Heart left ventricle (tissue), 16 donors: Measurements from ENCODE around the gene KCNQ1OT1. TPM values are rescaled to one million over a fixed set of nuclear protein-coding genes. Genes with fewer than 3 reads are reported as not detected.

Experiments
- ATAC-seq, 4 donors: fragments of 200-7000 bp; cut with Tn5 transposase; one replicate each; pipeline ENCODE4 v1.9.1; 2020 to 2022; ENCODE audit warnings: moderate library complexity in 4 of 4, mild to moderate bottlenecking in 3 of 4, moderate number of reproducible peaks in 1 of 4
- DNase-seq, 5 donors: peaks; one replicate each; pipeline ENCODE4 v3.0.0-alpha.2; 2020
- H3K27ac ChIP-seq, 12 donors: fragments of 200-600 bp; sonication (generic) in 4 of 12; one replicate each; pipeline versions ENCODE4 v1.5.0 to v1.8.0; 2016 to 2022; ENCODE audit warnings: mild to moderate bottlenecking in 2 of 12
- H3K27me3 ChIP-seq, 9 donors: fragments of 200-600 bp; sonication (generic) in 2 of 9; one replicate each; pipeline versions ENCODE4 v1.5.1 to v1.8.0; 2016 to 2022; ENCODE audit warnings: mild to moderate bottlenecking in 3 of 9
- H3K36me3 ChIP-seq, 9 donors: fragments of 200-600 bp; sonication (generic) in 2 of 9; one replicate each; pipeline versions ENCODE4 v1.5.0 to v1.8.0; 2018 to 2022; ENCODE audit warnings: mild to moderate bottlenecking in 2 of 9
- H3K4me1 ChIP-seq, 12 donors: fragments of 200-600 bp; sonication (generic) in 4 of 12; one replicate each; pipeline versions ENCODE4 v1.5.0 to v1.8.0; 2016 to 2022; ENCODE audit warnings: mild to moderate bottlenecking in 3 of 12
- H3K4me3 ChIP-seq, 12 donors: fragments of 200-600 bp; sonication (generic) in 4 of 12; one replicate each; pipeline versions ENCODE4 v1.5.0 to v1.8.0; 2017 to 2022; ENCODE audit warnings: mild to moderate bottlenecking in 9 of 12, moderate library complexity in 4 of 12
- H3K9me3 ChIP-seq, 12 donors: fragments of 200-600 bp; sonication (generic) in 4 of 12; one replicate each; pipeline versions ENCODE4 v1.5.0 to v1.8.0; 2016 to 2022; ENCODE audit warnings: mild to moderate bottlenecking in 1 of 12
- CTCF ChIP-seq, 12 donors: fragments of 200-600 bp; sonication (generic) in 4 of 12; IDR thresholded peaks; one replicate each; pipeline versions ENCODE4 v1.5.0 to v1.8.0; 2018 to 2022; ENCODE audit warnings: antibody characterized with exemption in 12 of 12, mild to moderate bottlenecking in 5 of 12
- POLR2A ChIP-seq, 2 donors: fragments of 450-650 bp; IDR thresholded peaks; one replicate each; pipeline ENCODE4 v1.6.1; 2017; ENCODE audit warnings: antibody characterized with exemption in 2 of 2, mild to moderate bottlenecking in 2 of 2, moderate library complexity in 2 of 2
- WGBS, 4 donors: extraction: QIAGEN DNeasy Blood & Tissue Kit in 2 of 4; methylation state at CpG; one replicate each; pipeline versions ENCODE4 v1.1.5 to v1.1.7; 2013 to 2018; 5-methylcytosine and 5-hydroxymethylcytosine counted together
- intact Hi-C, 10 donors: fragments of 100-400 bp; cut with DNase I; formaldehyde crosslinking; loops; one replicate each; pipeline versions ENCODE4 v1.11.1 to v1.14.2; 2022
- polyA plus RNA-seq, 2 donors: library from polyadenylated mRNA; stranded (reverse); fragments of 200-250 nt; gene quantifications; one replicate each; pipeline ENCODE4 v1.2.3, GENCODE V29; 2013
- total RNA-seq, 9 donors: library from RNA; depleted of rRNA in 2 of 9; stranded (reverse); fragments of >200 nt in 2 of 9; fragmentation: NEBNext Ultra II Directional in 3 of 9; extraction: Animal tissue kit (Norgen Biotek cat#: 25700) in 3 of 9; gene quantifications; one replicate each; pipeline versions ENCODE4 v1.1.0 to v1.2.4, GENCODE V29; 2016 to 2023
- donor health status: ischemic (EF 13 %, LVEDD 7.1; RV severe dilation, severe dysfunction).
- donor health status: healthy with polysubstance abuse.
- donor health status: DM: no; HTN: yes; CAD: no.
- donor health status: DM: no; HTN: no; CAD: no.
- donor health status: ischemic (EF 25% LVEDD 6.9; RV normal size, moderate dysfunction).
- donor health status: ischemic (EF 25% LVEDD 5.7; RV mildly dilated, moderate dysfunction).
- donor health status: healthy.
- donor health status: DM: yes; HTN: yes; CAD: no.
- donor health status: ischemic (EF 35%, LVEDD 5.7; RV mildly dilated, moderate dysfunction).
- donor health status: nonischemic (EF 11% LVEDD 7.7; RV severe dilation, severe dysfunction).
- donor health status: DM: yes; HTN: yes; CAD: no.
- donor health status: PGD.
- donor health status: ischemic (EF 29% LVEDD 5.4; RV normal size, mild dysfunction).
- donor health status: nonischemic (EF 23%, LVEDD 6.1; RV moderate dilation, normal function).

KCNQ1OT1 gene
- total and polyA plus RNA-seq, 11 donors: 0.14 to 0.93 (median 0.40) TPM

DNA sequence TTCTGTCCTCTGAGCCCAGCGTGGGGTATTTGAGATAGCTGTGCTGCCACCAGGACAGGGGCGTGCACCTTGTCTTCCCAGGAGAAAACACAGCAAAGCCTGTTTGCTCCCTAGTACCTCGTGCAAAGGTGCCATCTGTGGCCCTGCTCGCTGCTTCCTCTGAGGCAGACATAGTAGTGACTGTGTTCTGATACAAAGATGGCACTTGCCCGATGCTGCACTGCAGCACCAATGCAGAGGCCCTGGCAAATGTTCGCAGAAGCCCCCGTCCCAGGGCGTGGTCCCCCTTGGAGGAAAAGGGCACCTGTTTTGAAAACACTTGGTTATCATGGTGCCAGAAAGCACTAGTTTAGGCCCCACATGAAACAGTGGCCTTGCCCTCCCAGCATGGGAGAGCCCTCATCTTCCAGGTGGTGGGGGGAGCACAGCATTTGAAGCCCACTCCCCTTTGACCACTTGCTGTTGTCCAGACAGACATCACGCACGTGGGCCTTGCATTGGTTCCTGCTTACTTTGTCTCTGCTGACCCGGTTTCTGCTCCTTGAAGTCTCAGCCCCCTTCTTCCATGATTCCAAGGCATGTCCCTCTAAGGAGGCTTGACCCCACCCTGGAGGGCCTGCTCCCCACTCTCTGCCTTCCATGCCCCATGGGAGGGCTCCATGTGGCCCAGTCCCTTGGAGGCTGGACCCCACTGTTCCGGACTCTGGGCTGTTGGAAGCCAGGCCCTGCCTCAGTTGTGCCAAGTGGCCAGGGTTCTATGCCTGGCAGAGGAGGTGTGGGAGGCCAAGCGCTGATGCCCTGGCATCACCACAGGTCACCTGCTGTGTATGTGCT is 109.4 kb downstream of the KCNQ1OT1 start:
- DNase-seq (peak in 1 of 5 donors; percentile 9), ATAC-seq (no peak)
- Histone ChIP-seq H3K27ac (no peak overlapping the region), H3K4me3 (no peak overlapping the region), H3K36me3 (peaks cover 0 to 22% (median 0%) of the 10 kb centered on the region in 9 donors), H3K27me3 (no peaks in the 10 kb centered on the region), H3K4me1 (no peaks in the 10 kb centered on the region), H3K9me3 (peaks cover 0 to 4% (median 0%) of the 10 kb centered on the region in 12 donors)
- WGBS, 4 donors: 92 to 95% (median 94%) methylated on average over 12 to 13 of the region's 13 CpGs
- TF ChIP-seq CTCF (IDR thresholded peaks at IDR 0.05) (no peak), POLR2A (IDR thresholded peaks at IDR 0.05) (no peak)
- intact Hi-C loops: no loop called here

DNA sequence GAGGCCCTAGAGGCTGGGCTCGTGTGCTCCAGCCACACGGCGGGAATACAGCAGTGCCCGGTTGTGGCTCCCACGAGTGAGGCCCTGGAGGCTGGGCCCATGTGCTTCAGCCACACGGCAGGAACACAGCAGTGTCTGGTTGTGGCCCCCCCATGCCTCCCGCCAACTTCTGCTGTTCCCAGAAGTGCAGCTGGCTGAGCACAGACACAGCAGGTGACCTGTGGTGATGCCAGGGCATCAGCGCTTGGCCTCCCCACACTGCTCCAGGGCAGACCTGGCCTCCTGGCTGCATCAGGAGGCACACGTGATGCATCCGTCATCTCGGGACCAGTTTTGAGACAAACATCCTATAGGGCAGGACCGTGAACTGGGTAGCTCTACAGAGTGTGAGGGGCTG is 110.3 kb downstream of the KCNQ1OT1 start:
- ATAC-seq: no peak
- DNase-seq: peak in 1 of 5 donors; percentile 5
- H3K27ac ChIP-seq: no peak overlapping the region
- H3K36me3 ChIP-seq: peaks cover 0 to 25% (median 0%) of the 10 kb centered on the region in 9 donors
- TF ChIP-seq CTCF (IDR thresholded peaks at IDR 0.05) (no peak), POLR2A (IDR thresholded peaks at IDR 0.05) (no peak)
- no peak overlapping the region for H3K4me3 ChIP-seq
- H3K9me3 ChIP-seq: peaks cover 0 to 4% (median 0%) of the 10 kb centered on the region in 12 donors
- H3K27me3 ChIP-seq: no peaks in the 10 kb centered on the region
- no peaks in the 10 kb centered on the region for H3K4me1 ChIP-seq
- intact Hi-C loops: no loop called here
- WGBS, 4 donors: 80 to 92% (median 87%) methylated on average over 12 of the region's 12 CpGs

DNA sequence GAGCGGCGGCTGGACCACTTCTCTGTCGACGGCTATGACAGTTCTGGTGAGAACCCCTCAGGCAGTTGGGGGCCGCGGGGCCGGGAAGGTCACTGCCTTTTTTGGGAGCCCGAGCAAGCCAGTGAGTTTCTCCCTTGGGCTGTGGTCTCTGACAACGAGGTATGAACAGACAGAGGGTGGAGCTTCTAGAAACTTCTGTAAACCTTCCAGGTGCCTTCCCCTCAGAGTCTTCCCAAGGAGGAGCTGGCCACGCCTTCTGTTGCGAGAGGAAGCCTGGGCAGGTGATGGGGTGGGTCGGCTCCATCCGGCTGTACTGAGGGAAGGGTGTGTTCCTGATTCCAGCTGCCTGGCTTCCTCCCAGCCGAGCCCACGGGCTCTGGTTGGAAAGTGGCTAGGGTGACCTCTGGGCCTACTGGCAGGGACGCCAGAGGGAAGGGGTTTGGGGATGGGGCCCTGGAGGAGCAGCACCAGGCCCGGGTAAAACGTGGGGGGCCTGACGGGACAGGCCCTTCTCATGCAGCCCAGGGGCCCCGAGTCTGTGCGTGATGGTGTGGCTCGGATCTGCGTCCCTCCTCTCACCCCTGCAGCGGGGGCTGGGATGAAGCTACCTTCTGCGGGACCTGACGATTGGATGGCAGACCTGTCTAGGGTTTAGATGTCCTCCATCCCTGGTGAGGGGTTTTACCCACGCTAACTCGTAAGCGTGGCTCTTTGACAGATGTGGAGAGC is 110.8 kb downstream of the KCNQ1OT1 start:
- Histone ChIP-seq H3K9me3 (no peaks in the 10 kb centered on the region), H3K36me3 (peaks cover 0 to 25% (median 0%) of the 10 kb centered on the region in 9 donors), H3K4me3 (no peak overlapping the region), H3K27ac (no peak overlapping the region), H3K27me3 (no peaks in the 10 kb centered on the region), H3K4me1 (no peaks in the 10 kb centered on the region)
- 84 to 91% (median 89%) methylated on average over 13 to 29 of the region's 29 CpGs for WGBS, 4 donors
- intact Hi-C loops: no loop called here
- TF ChIP-seq CTCF (IDR thresholded peaks at IDR 0.05) (no peak), POLR2A (IDR thresholded peaks at IDR 0.05) (no peak)
- ATAC-seq: peak in 1 of 4 donors; percentile 16
- DNase-seq: peak in 4 of 5 donors; percentile 6 to 46 (median 22)
